HG02588 (cell line): Measurements from ENCODE around the gene MEX3D.
"Not testable (repeated sequence)": the region's sequence is repeated elsewhere in the genome, so short reads cannot be mapped to it uniquely, and the experiment has no call there.

Experiments
- ATAC-seq: cut with Tn5 transposase; IDR thresholded peaks from one replicate; pipeline ENCODE4 v1.9.1; 2021; ENCODE audit warnings: mild to moderate bottlenecking, moderate library complexity; ENCODE audit not compliant: unreplicated experiment

The MEX3D gene

GRCh38 chr19:1522061-1522460 lies 46.1 kb downstream of the MEX3D start:
- ATAC-seq: no peak

GRCh38 chr19:1521636-1522035 lies 46.5 kb downstream of the MEX3D start:
- no peak for ATAC-seq

- no peak for ATAC-seq
Observed at GRCh38 chr19:1520203-1520780, 47.8 kb downstream of the MEX3D start.

- ATAC-seq: not testable (repeated sequence)
Observed at GRCh38 chr19:1519802-1520201, 48.3 kb downstream of the MEX3D start.

- no peak for ATAC-seq
Observed at GRCh38 chr19:1518471-1518870, 49.7 kb downstream of the MEX3D start.

GRCh38 chr19:1516395-1516753 lies 51.8 kb downstream of the MEX3D start:
- ATAC-seq: no peak

GRCh38 chr19:1514986-1515721 lies 53.0 kb downstream of the MEX3D start:
- no peak for ATAC-seq

- no peak for ATAC-seq
Observed at GRCh38 chr19:1514295-1514661, 53.8 kb downstream of the MEX3D start.

GRCh38 chr19:1513499-1514294 lies 54.4 kb downstream of the MEX3D start:
- ATAC-seq: no peak

GRCh38 chr19:1512671-1513498 lies 55.2 kb downstream of the MEX3D start, which contains the start of gene ADAMTSL5:
Gene ADAMTSL5, minus strand, starts transcription at chr19:1513019. Its CDS starts 2,076 bp downstream, at chr19:1510943.
- ATAC-seq: no peak

GRCh38 chr19:1511318-1512317 lies 56.5 kb downstream of the MEX3D start:
- ATAC-seq: no peak

GRCh38 chr19:1510807-1511206 lies 57.3 kb downstream of the MEX3D start:
- ATAC-seq: no peak

- ATAC-seq: no peak
Observed at GRCh38 chr19:1510442-1510806, 57.7 kb downstream of the MEX3D start.

GRCh38 chr19:1509602-1510441 lies 58.3 kb downstream of the MEX3D start:
- no peak for ATAC-seq

GRCh38 chr19:1508507-1508856 lies 59.6 kb downstream of the MEX3D start:
- no peak for ATAC-seq

- no peak for ATAC-seq
Observed at GRCh38 chr19:1507763-1508506, 60.2 kb downstream of the MEX3D start.

GRCh38 chr19:1507192-1507660 lies 60.9 kb downstream of the MEX3D start:
- no peak for ATAC-seq
